HG02798 (cell line): ENCODE results near the gene SACM1L.
A peak's percentile ranks its signal among the peaks of the same experiment; 100 is the strongest.

ENCODE experiments used
- ATAC-seq: cut with Tn5 transposase; IDR thresholded peaks from one replicate; pipeline ENCODE4 v1.9.1; 2021; ENCODE audit warnings: mild to moderate bottlenecking; ENCODE audit not compliant: unreplicated experiment, poor library complexity

Gene SACM1L

DNA sequence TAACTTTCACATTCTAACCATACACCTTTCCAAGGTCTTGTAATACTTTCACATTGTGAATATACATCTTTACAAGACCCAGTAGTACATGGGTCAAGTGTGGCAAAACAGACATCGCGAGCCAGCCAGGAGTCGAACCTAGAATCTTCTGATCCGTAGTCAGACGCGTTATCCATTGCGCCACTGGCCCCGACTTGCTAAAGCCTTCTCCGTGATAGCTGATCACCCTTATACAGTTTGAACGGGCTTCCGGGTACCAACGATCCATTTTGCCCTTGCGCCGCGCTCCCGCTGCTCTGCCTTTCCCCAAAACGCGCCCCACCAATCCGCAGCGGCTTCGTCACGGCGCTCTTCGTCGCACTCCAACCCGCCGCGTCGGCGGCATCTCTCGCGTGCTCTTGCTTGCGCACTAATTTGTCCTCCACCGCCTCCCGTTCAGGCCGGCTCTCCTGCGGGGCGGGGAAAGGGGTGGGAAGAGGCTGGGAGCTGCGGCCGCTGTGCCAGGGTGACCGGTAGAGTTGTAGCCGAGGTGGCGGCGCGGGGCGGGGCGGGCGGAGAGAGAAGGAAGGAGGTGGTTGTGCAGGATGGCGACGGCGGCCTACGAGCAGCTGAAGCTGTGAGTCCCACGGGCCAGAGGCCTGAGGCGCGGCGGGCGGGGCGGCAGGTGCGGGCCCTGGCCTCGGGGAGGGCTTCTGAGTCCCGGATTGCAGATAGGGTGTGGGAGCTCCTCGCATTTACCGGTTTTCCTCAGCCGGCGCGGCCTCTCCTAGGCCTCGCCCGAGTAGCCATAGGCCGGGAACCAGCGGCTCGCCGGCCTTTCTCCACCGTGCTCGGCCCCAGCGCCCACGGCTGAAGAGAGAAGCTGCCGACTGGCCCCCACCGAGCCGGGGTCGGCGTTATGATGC, at the start of gene SACM1L:
Gene SACM1L (plus strand): TSS at position 515 of the 905 bp plus-strand sequence. CDS start 70 bp downstream, at position 585.
- ATAC-seq: peak; percentile 88

DNA sequence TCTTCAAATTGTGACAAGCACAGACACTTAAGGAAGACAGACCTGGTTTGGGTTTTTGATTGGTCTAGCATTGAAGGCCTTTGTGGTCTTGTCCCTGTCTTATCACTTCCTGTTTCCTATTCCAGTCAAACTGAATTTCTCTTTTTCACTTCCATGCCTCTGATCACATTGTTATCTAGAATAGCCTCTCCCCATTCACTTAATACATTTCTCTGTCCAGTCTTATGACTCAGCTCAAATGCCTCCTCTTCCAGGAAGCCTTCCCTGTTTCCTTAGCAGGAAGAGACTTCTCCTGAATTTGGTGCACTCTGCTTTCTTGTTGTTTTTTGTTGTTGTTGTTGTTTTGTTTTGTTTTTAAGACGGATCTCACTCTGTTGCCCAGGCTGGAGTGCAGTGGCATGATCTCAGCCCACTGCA, 49.1 kb upstream of the SACM1L start:
- ATAC-seq: no peak

- no peak for ATAC-seq
Measured at GRCh38 chr3:45640724-45641361, 48.4 kb upstream of the SACM1L start.

DNA sequence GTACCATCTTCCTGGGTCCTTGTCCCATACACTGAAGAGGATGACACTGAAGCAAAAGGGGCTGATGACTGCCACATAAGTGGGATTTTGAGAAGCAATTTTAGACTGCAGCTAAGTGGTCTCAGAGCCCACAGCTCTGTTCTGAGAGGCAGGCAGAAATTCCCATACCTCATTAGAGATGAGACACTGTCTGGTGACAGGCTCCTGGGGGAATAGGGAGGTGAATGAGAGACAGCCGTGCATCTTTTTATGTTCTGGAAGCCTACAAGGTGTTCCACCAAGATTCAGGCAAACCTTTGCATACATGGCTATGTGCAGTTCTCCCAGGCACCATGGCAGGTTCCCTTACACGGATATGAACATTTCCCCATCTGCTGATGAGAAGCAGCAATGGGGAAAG, 47.4 kb upstream of the SACM1L start:
- no peak for ATAC-seq

DNA sequence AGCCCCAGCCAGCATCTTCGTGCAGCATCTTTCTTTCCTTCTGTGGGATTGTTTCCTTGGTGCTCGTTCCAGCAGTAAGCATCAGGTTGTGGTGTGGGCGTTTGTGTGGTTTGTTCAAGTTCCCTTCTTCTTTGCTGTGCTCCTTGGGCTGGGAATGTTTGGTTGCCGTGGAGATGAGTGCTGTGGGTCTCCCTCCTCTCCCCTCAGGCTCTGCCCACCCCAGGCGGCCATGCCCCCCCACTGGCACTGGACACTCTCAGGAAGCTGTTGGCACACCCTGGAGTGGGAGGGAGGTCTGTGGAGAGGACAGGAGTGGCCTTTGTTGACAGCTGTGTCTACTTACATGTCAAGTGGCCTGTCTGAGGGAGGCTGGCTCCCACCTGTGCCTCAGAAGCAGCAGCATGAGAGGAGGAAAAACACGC, 46.5 kb upstream of the SACM1L start:
- no peak for ATAC-seq

- ATAC-seq: no peak
Measured at GRCh38 chr3:45644063-45644790, 45.0 kb upstream of the SACM1L start.

GRCh38 chr3:45644791-45645201, 44.4 kb upstream of the SACM1L start:
- ATAC-seq: no peak

GRCh38 chr3:45646051-45646585, 43.1 kb upstream of the SACM1L start:
- no peak for ATAC-seq

DNA sequence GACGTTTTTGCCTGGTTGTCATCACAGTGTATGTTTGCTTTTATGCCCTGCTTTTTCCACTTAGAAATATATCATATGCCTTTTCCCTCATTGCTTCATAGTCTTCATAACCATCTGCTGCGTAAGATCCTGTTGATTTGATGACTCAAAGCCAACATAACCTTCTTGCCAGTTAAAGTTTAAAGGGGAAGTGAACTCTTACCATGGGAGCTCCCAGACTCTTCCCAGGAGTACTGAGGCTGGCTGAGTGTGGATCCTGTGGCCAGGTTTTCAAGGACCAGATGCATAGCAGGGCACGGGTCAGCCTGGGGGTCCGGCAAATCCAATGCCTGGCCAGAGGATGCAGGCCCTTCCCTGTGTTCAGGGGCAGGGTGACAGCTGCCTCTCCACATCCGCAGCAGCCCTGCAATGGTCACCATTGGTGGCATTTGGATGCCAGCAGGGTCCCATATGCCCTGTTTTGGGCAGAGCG, 42.0 kb upstream of the SACM1L start:
- no peak for ATAC-seq

DNA sequence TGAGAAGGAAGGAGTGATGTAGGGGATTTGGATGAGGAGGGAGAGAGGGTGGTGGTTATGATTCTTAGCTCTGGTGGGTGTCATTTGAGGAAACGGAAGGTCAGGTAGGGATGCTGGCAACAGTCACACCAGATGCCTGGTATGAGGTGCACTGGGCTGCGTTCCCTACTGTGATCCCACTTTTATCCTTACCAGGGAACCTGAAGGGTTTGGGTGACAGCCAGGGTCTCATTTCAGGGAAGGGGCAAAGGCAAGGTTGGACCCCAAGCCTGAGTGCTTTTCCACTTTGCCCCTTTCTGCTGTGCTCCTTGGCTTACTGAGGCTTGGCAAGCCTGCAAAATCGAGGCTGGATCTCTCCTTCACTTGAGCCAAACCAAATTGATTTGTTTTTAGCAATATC, 36.0 kb upstream of the SACM1L start:
- no peak for ATAC-seq

GRCh38 chr3:45654397-45654944, 34.7 kb upstream of the SACM1L start:
- no peak for ATAC-seq

DNA sequence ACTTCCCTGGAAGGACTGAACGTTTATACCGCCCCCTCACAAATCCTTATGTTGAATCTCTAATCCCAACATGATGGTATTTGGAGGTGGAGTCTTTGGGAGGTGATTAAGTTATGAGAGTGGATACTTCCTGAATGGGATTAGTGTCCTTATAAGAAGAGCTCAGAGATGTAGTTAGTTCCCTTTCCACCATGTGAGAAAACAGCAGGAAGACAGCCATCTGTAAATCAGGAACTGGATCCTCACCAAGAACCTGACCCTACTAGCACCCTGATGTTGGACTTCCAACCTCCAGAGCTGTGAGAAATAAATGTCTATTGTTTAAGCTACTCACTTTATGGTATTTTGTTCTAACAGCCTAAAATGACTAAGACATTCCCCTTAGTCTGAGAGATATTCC, 33.3 kb upstream of the SACM1L start:
- ATAC-seq: no peak

- ATAC-seq: peak; percentile 49
Measured at GRCh38 chr3:45656575-45657363, 32.4 kb upstream of the SACM1L start.

- peak; percentile 77 for ATAC-seq
Measured at GRCh38 chr3:45657853-45658252, 31.3 kb upstream of the SACM1L start.

- ATAC-seq: no peak
Measured at GRCh38 chr3:45659661-45660566, 29.3 kb upstream of the SACM1L start.

- ATAC-seq: no peak
Measured at GRCh38 chr3:45660567-45660901, 28.7 kb upstream of the SACM1L start.

- peak; percentile 86 for ATAC-seq
Measured at GRCh38 chr3:45664578-45664977, 24.6 kb upstream of the SACM1L start.

GRCh38 chr3:45665101-45665572, 24.1 kb upstream of the SACM1L start:
- ATAC-seq: no peak
